H1 (cell line): ENCODE data around the gene MFAP3. TPM values are rescaled to one million over a fixed set of nuclear protein-coding genes. Genes with fewer than 3 reads are reported as not detected.
"Not testable (repeated sequence)": the region's sequence is repeated elsewhere in the genome, so short reads cannot be mapped to it uniquely, and the experiment has no call there.

Experiments used
- CTCF ChIA-PET: fragments of 300-600 bp; sonication (Branson Sonifier 250); formaldehyde crosslinking; loops from one replicate; lab custom pipeline; 2021; ENCODE audit not compliant: partially characterized antibody; lab: Charles Lee
- POLR2A ChIA-PET: fragments of 300-600 bp; sonication (Branson Sonifier 250); formaldehyde crosslinking; loops from one replicate; lab custom pipeline; 2021; ENCODE audit warnings: inconsistent platforms; ENCODE audit not compliant: partially characterized antibody; lab: Charles Lee
- DNase-seq, 2 experiments: peaks; one replicate each; pipeline versions ENCODE4 v3.0.0 to v3.0.0-alpha.2; 2010 to 2022; ENCODE audit warnings: low spot score in 2 of 2, low read depth in 1 of 2, mixed read lengths in 1 of 2
- FAIRE-seq: peaks from 2 replicates; lab custom pipeline; 2011; peaks lifted over from hg19 to GRCh38; lab: Jason Lieb, UNC
- H2AFZ ChIP-seq: 2 replicates; pipeline ENCODE4 v1.8.1; 2012; ENCODE audit warnings: low read length, inconsistent platforms
- H2AK5ac ChIP-seq: 2 replicates; pipeline ENCODE4 v1.6.1; 2013; ENCODE audit warnings: low read depth, low read length
- H2BK120ac ChIP-seq: replicated peaks from 2 replicates; pipeline ENCODE3; 2013; ENCODE audit warnings: low read depth, low read length, inconsistent platforms
- H2BK12ac ChIP-seq: 2 replicates; pipeline ENCODE4 v1.6.1; 2013; ENCODE audit warnings: low read depth, low read length
- H2BK15ac ChIP-seq: 2 replicates; pipeline ENCODE4 v1.6.1; 2013; ENCODE audit warnings: low read length
- H2BK20ac ChIP-seq: 2 replicates; pipeline ENCODE4 v1.6.1; 2013; ENCODE audit warnings: low read length
- H2BK5ac ChIP-seq: 2 replicates; pipeline ENCODE4 v1.6.1; 2013; ENCODE audit warnings: low read depth, low read length
- H3K14ac ChIP-seq: 2 replicates; pipeline ENCODE4 v1.6.1; 2013; ENCODE audit warnings: inconsistent platforms; ENCODE audit not compliant: insufficient read length
- H3K18ac ChIP-seq: 2 replicates; pipeline ENCODE4 v1.6.1; 2013; ENCODE audit warnings: low read length; ENCODE audit errors: extremely low read depth
- H3K23ac ChIP-seq: 2 replicates; pipeline ENCODE4 v1.6.1; 2013; ENCODE audit warnings: inconsistent platforms; ENCODE audit not compliant: insufficient read length
- H3K23me2 ChIP-seq: 2 replicates; pipeline ENCODE4 v1.6.1; 2013; ENCODE audit warnings: low read depth, low read length
- H3K27ac ChIP-seq: 2 replicates; pipeline ENCODE4 v1.6.1; 2011; ENCODE audit warnings: low read depth, low read length, inconsistent platforms
- H3K27me3 ChIP-seq, 4 experiments: replicated peaks in 1 of 4; 1 replicate in 1 of 4; 2 replicates in 3 of 4; pipeline versions ENCODE4 v1.6.1 to v1.8.1; 2011 to 2013; ENCODE audit warnings: low read length in 3 of 4, mild to moderate bottlenecking in 3 of 4, inconsistent platforms in 2 of 4, mixed read lengths in 2 of 4, moderate library complexity in 1 of 4; ENCODE audit not compliant: control insufficient read depth in 3 of 4, insufficient read depth in 3 of 4; ENCODE audit errors: extremely low read depth in 1 of 4
- H3K36me3 ChIP-seq, 4 experiments: 2 replicates each; pipeline versions ENCODE4 v1.6.1 to v1.8.1; 2011 to 2013; ENCODE audit warnings: mild to moderate bottlenecking in 4 of 4, low read length in 3 of 4, moderate library complexity in 2 of 4, control low read depth in 1 of 4, inconsistent platforms in 1 of 4; ENCODE audit not compliant: insufficient read depth in 4 of 4, control insufficient read depth in 2 of 4
- H3K4ac ChIP-seq: replicated peaks from 2 replicates; pipeline ENCODE3; 2013; ENCODE audit warnings: low read length, low read depth, mixed read lengths, inconsistent platforms; ENCODE audit not compliant: insufficient read length
- H3K4me1 ChIP-seq, 4 experiments: replicated peaks in 1 of 4; 1 replicate in 1 of 4; 2 replicates in 3 of 4; pipeline versions ENCODE4 v1.6.1 to v1.8.1; 2011 to 2013; ENCODE audit warnings: low read length in 3 of 4, inconsistent platforms in 2 of 4, mixed read lengths in 1 of 4; ENCODE audit not compliant: insufficient read depth in 4 of 4, control insufficient read depth in 3 of 4
- H3K4me2 ChIP-seq, 2 experiments: 2 replicates each; pipeline versions ENCODE4 v1.6.1 to v1.8.1; 2011 to 2013; ENCODE audit warnings: low read depth in 2 of 2, low read length in 2 of 2, control low read depth in 1 of 2, inconsistent platforms in 1 of 2, mild to moderate bottlenecking in 1 of 2; ENCODE audit not compliant: insufficient read depth in 1 of 2
- H3K4me3 ChIP-seq, 4 experiments: fragments of 200-600, 300-600 bp in 1 of 4; sonication (generic), shearing (Covaris generic), sonication (Bioruptor Twin) in 1 of 4; 2 replicates each; pipeline versions ENCODE4 v1.5.1 to v1.8.1; 2011 to 2016; ENCODE audit warnings: low read length in 4 of 4, low read depth in 3 of 4, control low read depth in 2 of 4, inconsistent platforms in 2 of 4, mild to moderate bottlenecking in 2 of 4, mixed read lengths in 1 of 4, moderate library complexity in 1 of 4; ENCODE audit not compliant: insufficient read depth in 2 of 4; ENCODE audit errors: extremely low read depth in 1 of 4
- H3K56ac ChIP-seq: replicated peaks from 2 replicates; pipeline ENCODE3; 2013; ENCODE audit warnings: low read depth, mild to moderate bottlenecking, mixed read lengths, low read length, inconsistent platforms; ENCODE audit not compliant: insufficient read length
- H3K79me1 ChIP-seq: 2 replicates; pipeline ENCODE4 v1.6.1; 2013; ENCODE audit warnings: low read depth, low read length, control low read depth
- H3K79me2 ChIP-seq, 2 experiments: 2 replicates each; pipeline versions ENCODE4 v1.6.1 to v1.8.1; 2012 to 2013; ENCODE audit warnings: low read length in 2 of 2, mild to moderate bottlenecking in 2 of 2, inconsistent platforms in 1 of 2; ENCODE audit not compliant: insufficient read depth in 2 of 2, control insufficient read depth in 1 of 2
- H3K9ac ChIP-seq, 4 experiments: replicated peaks in 1 of 4; 1 replicate in 1 of 4; 2 replicates in 3 of 4; pipeline versions ENCODE4 v1.6.1 to v1.8.1; 2011 to 2013; ENCODE audit warnings: low read depth in 3 of 4, low read length in 3 of 4, control low read depth in 2 of 4, mild to moderate bottlenecking in 2 of 4, moderate library complexity in 2 of 4, inconsistent platforms in 1 of 4; ENCODE audit errors: extremely low read depth in 1 of 4
- H3K9me3 ChIP-seq, 2 experiments: 2 replicates each; pipeline versions ENCODE4 v1.6.1 to v1.8.1; 2012 to 2013; ENCODE audit warnings: mild to moderate bottlenecking in 2 of 2, moderate library complexity in 2 of 2, control low read depth in 1 of 2, inconsistent platforms in 1 of 2, low read depth in 1 of 2, low read length in 1 of 2, mixed read lengths in 1 of 2; ENCODE audit not compliant: insufficient read depth in 2 of 2
- H4K20me1 ChIP-seq, 2 experiments: replicated peaks in 1 of 2; 2 replicates each; pipeline versions ENCODE3 to v1.8.1; 2011 to 2013; ENCODE audit warnings: inconsistent platforms in 2 of 2, low read length in 2 of 2, mild to moderate bottlenecking in 1 of 2; ENCODE audit not compliant: insufficient read depth in 2 of 2, control insufficient read depth in 1 of 2
- H4K5ac ChIP-seq: 2 replicates; pipeline ENCODE4 v1.6.1; 2013; ENCODE audit warnings: low read length, low read depth, mixed read lengths, inconsistent platforms; ENCODE audit not compliant: insufficient read length
- H4K8ac ChIP-seq: 2 replicates; pipeline ENCODE4 v1.8.0; 2013; ENCODE audit warnings: mild to moderate bottlenecking, moderate library complexity, low read length, inconsistent platforms; ENCODE audit not compliant: insufficient read depth; ENCODE audit errors: extremely low read depth
- H4K91ac ChIP-seq: replicated peaks from 2 replicates; pipeline ENCODE3; 2013; ENCODE audit warnings: low read length, mixed read lengths, inconsistent platforms; ENCODE audit not compliant: insufficient read length
- WGBS, 2 experiments: shearing (Covaris generic) in 1 of 2; methylation state at CpG; one replicate each; pipeline versions ENCODE4 v1.1.6 to v1.1.7; 2013 to 2015; ENCODE audit warnings: low lambda C conversion rate in 2 of 2, mixed read lengths in 2 of 2, inconsistent platforms in 1 of 2, low coverage in 1 of 2, missing lambda C conversion rate in 1 of 2; ENCODE audit not compliant: insufficient replicate concordance in 2 of 2, insufficient coverage in 1 of 2, insufficient read length in 1 of 2; ENCODE audit errors: extremely low coverage in 1 of 2, missing lambda C conversion rate in 1 of 2; 5-methylcytosine and 5-hydroxymethylcytosine counted together
- polyA plus RNA-seq, 7 experiments: library from polyadenylated mRNA; depleted of rRNA in 3 of 7; stranded (reverse) in 5 of 7; unstranded in 2 of 7; fragments of >200 nt in 5 of 7; fragments of 200-250 nt in 2 of 7; gene quantifications; 1 replicate in 5 of 7; 2 replicates in 1 of 7; 4 replicates in 1 of 7; pipeline versions ENCODE4 v1.2.1 to v1.2.3, GENCODE V29; 2011 to 2013; ENCODE audit warnings: missing spikeins in 2 of 7, mixed read lengths in 2 of 7
- total RNA-seq: library from RNA; stranded (reverse); fragmentation: NEBNext Ultra II Directional; extraction: Animal tissue kit (Norgen Biotek cat#: 25700); gene quantifications from 2 replicates; pipeline ENCODE4 v1.2.1, GENCODE V29; 2021

Gene MFAP3
- total and polyA plus RNA-seq, 2 of the 8 experiments (the other 6 are each of a cell fraction or from before 2014, with no cell fraction given) = 13.7 to 27.0 TPM

GRCh38 chr5:154069854-154070253, 31.1 kb downstream of the MFAP3 start:
- not testable (repeated sequence) for H3K23me2 ChIP-seq, H3K56ac ChIP-seq, H2BK5ac ChIP-seq, H3K9ac ChIP-seq, H4K5ac ChIP-seq, H3K79me2 ChIP-seq, H3K18ac ChIP-seq, H2AK5ac ChIP-seq, H3K4me1 ChIP-seq, H4K91ac ChIP-seq, H2BK20ac ChIP-seq, H3K27ac ChIP-seq, H3K23ac ChIP-seq, H3K14ac ChIP-seq, H3K9me3 ChIP-seq, FAIRE-seq, H3K36me3 ChIP-seq, H3K79me1 ChIP-seq, DNase-seq, H2AFZ ChIP-seq, H3K4me2 ChIP-seq, H3K27me3 ChIP-seq, H3K4ac ChIP-seq, H2BK12ac ChIP-seq, H4K8ac ChIP-seq, H2BK120ac ChIP-seq, H2BK15ac ChIP-seq, H3K4me3 ChIP-seq, H4K20me1 ChIP-seq
- ChIA-PET POLR2A (interaction anchor here (1.9 kb wide), 1 partner anchor 11 kb away, joined by 9 read pairs; no protein-coding TSS in a partner anchor), CTCF (interaction anchor here (0.8 to 9.6 kb wide), 18 partner anchors 11 to 392 kb away, joined by 3 to 61 read pairs (median 5); no protein-coding TSS in a partner anchor)
- WGBS, 2 experiments = 95% methylated on average over 5 of the region's 5 CpGs; no CpG with 5 or more reads in 1 of the 2 experiments
